Stomach (tissue), 9 donors: ENCODE results near the gene VGLL3. TPM values are rescaled to one million over a fixed set of nuclear protein-coding genes. Genes with fewer than 3 reads are reported as not detected.

Experiments used
- DNase-seq, 2 donors: peaks; one replicate each; pipeline versions ENCODE4 v3.0.0 to v3.0.0-alpha.2; 2013 to 2019
- H3K27ac ChIP-seq, 5 donors: fragments of 200-600 bp in 4 of 5; sonication (generic) in 4 of 5; one replicate each; pipeline ENCODE4 v1.5.1; 2013 to 2019; ENCODE audit warnings: mild to moderate bottlenecking in 1 of 5, moderate library complexity in 1 of 5
- H3K27me3 ChIP-seq, 3 donors: fragments of 200-600 bp; sonication (generic); one replicate each; pipeline ENCODE4 v1.5.1; 2017 to 2019; ENCODE audit warnings: mixed run types in 1 of 3
- H3K36me3 ChIP-seq, 4 donors: fragments of 200-600 bp; sonication (generic); 1 replicate in 3 of 4; 2 replicates in 1 of 4; pipeline ENCODE4 v1.5.1; 2016 to 2019
- H3K4me1 ChIP-seq, 4 donors: fragments of 200-600 bp; sonication (generic); one replicate each; pipeline ENCODE4 v1.5.1; 2016 to 2019
- H3K4me3 ChIP-seq, 4 donors: fragments of 200-600 bp; sonication (generic) in 3 of 4; one replicate each; pipeline ENCODE4 v1.5.1; 2016 to 2019; ENCODE audit warnings: mild to moderate bottlenecking in 1 of 4
- H3K9me3 ChIP-seq, 4 donors: fragments of 200-600 bp; sonication (generic); one replicate each; pipeline ENCODE4 v1.5.1; 2016 to 2019
- EP300 ChIP-seq: sonication (generic); formaldehyde crosslinking; IDR thresholded peaks from one replicate; pipeline ENCODE4 v1.6.1; 2017; ENCODE audit warnings: antibody characterized with exemption
- POLR2A ChIP-seq, 4 donors: fragments of 450-650 bp; IDR thresholded peaks; one replicate each; pipeline ENCODE4 v1.6.1; 2016; ENCODE audit warnings: antibody characterized with exemption in 4 of 4, control low read depth in 2 of 4, mild to moderate bottlenecking in 1 of 4, moderate library complexity in 1 of 4
- POLR2AphosphoS5 ChIP-seq, 3 donors: sonication (generic); formaldehyde crosslinking; IDR thresholded peaks; one replicate each; pipeline ENCODE4 v1.6.1; 2016; ENCODE audit warnings: antibody characterized with exemption in 3 of 3
- WGBS, 5 donors: extraction: QIAGEN DNeasy Blood & Tissue Kit in 3 of 5; methylation state at CpG; one replicate each; pipeline versions ENCODE4 v1.1.5 to v1.1.7; 2013 to 2018; 5-methylcytosine and 5-hydroxymethylcytosine counted together
- intact Hi-C: fragments of 100-400 bp; cut with DNase I; formaldehyde crosslinking; loops from one replicate; pipeline ENCODE4 v1.15.1; 2023; ENCODE audit warnings: low total_unique reads
- polyA plus RNA-seq, 3 donors: library from polyadenylated mRNA; stranded (reverse); fragments of 200-250 nt; gene quantifications; one replicate each; pipeline ENCODE4 v1.2.3, GENCODE V29; 2013
- total RNA-seq, 5 donors: library from RNA; depleted of rRNA; stranded (reverse); fragments of >200 nt; gene quantifications; one replicate each; pipeline versions ENCODE4 v1.1.0 to v1.2.3, GENCODE V29; 2014 to 2016
- TF ChIP-seq, protein P1 (sequence below), 7 experiments: fragments of 450-650 bp in 4 of 7; fragments of 200-600 bp in 3 of 7; sonication (generic) in 3 of 7; IDR thresholded peaks; one replicate each; pipeline ENCODE4 v1.5.1; 2016 to 2019; ENCODE audit warnings: antibody characterized with exemption in 7 of 7, control low read depth in 2 of 7, mild to moderate bottlenecking in 1 of 7
- donor health status: healthy with polysubstance abuse.
- donor health status: Bipolar disorder and iron deficiency.
- donor health status: healthy.

Gene VGLL3
- total and polyA plus RNA-seq, 8 donors: 0.60 to 23.7 (median 6.1) TPM

DNA sequence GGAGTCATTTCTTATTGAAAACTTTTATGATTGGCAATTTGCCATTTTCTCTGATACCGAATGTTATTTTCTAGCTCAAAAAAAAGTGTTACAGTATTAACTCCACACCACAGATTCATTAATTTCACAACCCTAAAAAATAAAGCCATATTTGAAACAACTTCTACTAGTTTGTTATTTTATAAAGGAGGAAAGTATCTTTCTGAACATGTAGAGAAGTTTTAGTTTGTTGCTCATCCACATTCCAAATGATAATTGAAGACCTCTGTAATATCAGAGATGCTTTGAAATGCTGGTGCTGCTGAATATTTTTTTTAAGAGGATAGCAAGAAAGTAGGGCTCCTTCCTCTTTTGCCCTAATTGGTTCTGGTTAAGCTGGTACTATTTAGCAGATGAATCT is 1.9 kb downstream of the VGLL3 start:
- no peaks in the 10 kb centered on the region for H3K36me3 ChIP-seq
- intact Hi-C loops: no loop called here
- H3K9me3 ChIP-seq: no peaks in the 10 kb centered on the region
- TF ChIP-seq POLR2A (IDR thresholded peaks at IDR 0.05) (no peak), EP300 (no peak), POLR2AphosphoS5 (IDR thresholded peaks at IDR 0.05) (no peak)
- TF ChIP-seq, protein P1, sequence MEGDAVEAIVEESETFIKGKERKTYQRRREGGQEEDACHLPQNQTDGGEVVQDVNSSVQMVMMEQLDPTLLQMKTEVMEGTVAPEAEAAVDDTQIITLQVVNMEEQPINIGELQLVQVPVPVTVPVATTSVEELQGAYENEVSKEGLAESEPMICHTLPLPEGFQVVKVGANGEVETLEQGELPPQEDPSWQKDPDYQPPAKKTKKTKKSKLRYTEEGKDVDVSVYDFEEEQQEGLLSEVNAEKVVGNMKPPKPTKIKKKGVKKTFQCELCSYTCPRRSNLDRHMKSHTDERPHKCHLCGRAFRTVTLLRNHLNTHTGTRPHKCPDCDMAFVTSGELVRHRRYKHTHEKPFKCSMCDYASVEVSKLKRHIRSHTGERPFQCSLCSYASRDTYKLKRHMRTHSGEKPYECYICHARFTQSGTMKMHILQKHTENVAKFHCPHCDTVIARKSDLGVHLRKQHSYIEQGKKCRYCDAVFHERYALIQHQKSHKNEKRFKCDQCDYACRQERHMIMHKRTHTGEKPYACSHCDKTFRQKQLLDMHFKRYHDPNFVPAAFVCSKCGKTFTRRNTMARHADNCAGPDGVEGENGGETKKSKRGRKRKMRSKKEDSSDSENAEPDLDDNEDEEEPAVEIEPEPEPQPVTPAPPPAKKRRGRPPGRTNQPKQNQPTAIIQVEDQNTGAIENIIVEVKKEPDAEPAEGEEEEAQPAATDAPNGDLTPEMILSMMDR (IDR thresholded peaks at IDR 0.05): no peak
- peak overlapping the region in 4 of 5 donors; percentile 2 to 91 (median 76) for H3K27ac ChIP-seq
- peaks cover 0 to 24% (median 18%) of the 10 kb centered on the region in 4 donors for H3K4me1 ChIP-seq
- H3K27me3 ChIP-seq: peaks cover 0 to 21% (median 15%) of the 10 kb centered on the region in 3 donors
- WGBS, 5 donors: 21 to 47% (median 43%) methylated on average over 1 of the region's 1 CpG
- H3K4me3 ChIP-seq: peak overlapping the region; percentile 61 to 73 (median 68)
- no peak for DNase-seq

DNA sequence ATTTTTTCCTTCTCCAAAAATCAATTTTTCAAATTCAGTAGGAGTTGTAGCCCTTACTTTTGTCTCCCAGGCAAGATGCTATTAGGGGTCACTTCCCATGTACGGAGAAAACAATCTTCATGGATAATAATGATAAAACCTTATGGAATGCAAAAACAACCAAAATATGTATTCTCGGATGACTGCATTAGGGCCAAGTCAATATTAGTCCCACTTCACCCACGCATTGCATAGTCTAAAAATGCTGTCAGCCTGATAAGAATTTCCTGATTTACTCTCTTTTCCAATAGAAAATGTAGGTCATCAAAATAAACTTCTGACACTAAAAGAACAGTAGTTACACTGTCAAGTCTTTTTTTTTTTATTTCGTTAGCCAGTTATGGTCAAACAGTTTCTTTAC is 2.7 kb downstream of the VGLL3 start:
- peaks cover 0 to 21% (median 15%) of the 10 kb centered on the region in 3 donors for H3K27me3 ChIP-seq
- TF ChIP-seq, protein P1 (IDR thresholded peaks at IDR 0.05): no peak
- TF ChIP-seq POLR2AphosphoS5 (IDR thresholded peaks at IDR 0.05) (no peak), EP300 (no peak)
- DNase-seq: peak in 1 of 2 donors; percentile 28
- H3K4me3 ChIP-seq: no peak overlapping the region
- no peaks in the 10 kb centered on the region for H3K9me3 ChIP-seq
- intact Hi-C loops: no loop called here
- 51 to 79% (median 71%) methylated on average over 4 of the region's 4 CpGs for WGBS, 5 donors
- peak overlapping the region in 2 of 5 donors; percentile 27 to 54 for H3K27ac ChIP-seq
- peaks cover 0 to 22% (median 17%) of the 10 kb centered on the region in 4 donors for H3K4me1 ChIP-seq
- H3K36me3 ChIP-seq: no peaks in the 10 kb centered on the region

DNA sequence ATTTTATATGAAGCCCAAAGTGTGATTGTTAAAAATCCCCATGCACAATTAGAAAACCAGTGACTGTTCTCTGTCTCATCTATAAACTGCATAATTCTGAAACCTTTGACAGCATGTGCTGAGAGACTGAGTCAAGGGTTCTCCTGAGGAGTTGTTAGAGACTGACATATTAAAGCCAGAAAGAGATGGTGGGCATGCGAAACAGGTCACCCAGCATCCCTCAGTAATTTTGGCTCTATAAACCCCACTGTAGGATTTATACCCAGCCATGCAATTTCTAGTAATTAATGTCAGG is 3.6 kb downstream of the VGLL3 start:
- WGBS, 5 donors: 86 to 100% (median 93%) methylated on average over 1 of the region's 1 CpG
- DNase-seq: no peak
- H3K27ac ChIP-seq: peak overlapping the region in 2 of 5 donors; percentile 27 to 54
- TF ChIP-seq POLR2A (IDR thresholded peaks at IDR 0.05): no peak
- TF ChIP-seq, protein P1 (IDR thresholded peaks at IDR 0.05): no peak
- TF ChIP-seq EP300: no peak
- no peak for TF ChIP-seq POLR2AphosphoS5 (IDR thresholded peaks at IDR 0.05)
- H3K9me3 ChIP-seq: no peaks in the 10 kb centered on the region
- H3K4me1 ChIP-seq: peaks cover 0 to 22% (median 17%) of the 10 kb centered on the region in 4 donors
- H3K4me3 ChIP-seq: peak overlapping the region in 1 of 4 donors; percentile 1
- no peaks in the 10 kb centered on the region for H3K36me3 ChIP-seq
- peaks cover 0 to 21% (median 15%) of the 10 kb centered on the region in 3 donors for H3K27me3 ChIP-seq
- intact Hi-C loops: no loop called here

GRCh38 chr3:86986671-86987420 is 4.1 kb downstream of the VGLL3 start:
- H3K4me3 ChIP-seq: peak overlapping the region in 1 of 4 donors; percentile 1
- no peak for DNase-seq

More at GRCh38 chr3:86986671-86987420, 4.1 kb downstream of the VGLL3 start:
- peaks cover 0 to 24% (median 15%) of the 10 kb centered on the region in 4 donors for H3K4me1 ChIP-seq
- H3K27ac ChIP-seq: peak overlapping the region in 3 of 5 donors; percentile 27 to 54 (median 41)
- WGBS, 5 donors: 53 to 68% (median 62%) methylated on average over 6 of the region's 6 CpGs
- no peaks in the 10 kb centered on the region for H3K36me3 ChIP-seq
- intact Hi-C loops: no loop called here
- no peaks in the 10 kb centered on the region for H3K9me3 ChIP-seq
- TF ChIP-seq EP300: no peak
- no peak for TF ChIP-seq POLR2AphosphoS5 (IDR thresholded peaks at IDR 0.05)
- TF ChIP-seq, protein P1 (IDR thresholded peaks at IDR 0.05): no peak
- H3K27me3 ChIP-seq: peaks cover 0 to 21% (median 15%) of the 10 kb centered on the region in 3 donors
